Fibroblast of lung (primary cell): ENCODE measurements around the gene RREB1. TPM values are rescaled to one million over a fixed set of nuclear protein-coding genes. Genes with fewer than 3 reads are reported as not detected.

ENCODE experiments used
- DNase-seq, 2 donors: peaks; one replicate each; pipeline versions ENCODE4 v3.0.0 to v3.0.0-alpha.2; 2010; ENCODE audit warnings: low read depth in 2 of 2
- H2AFZ ChIP-seq: 2 replicates; pipeline ENCODE4 v1.5.1; 2012; ENCODE audit warnings: low read length, control low read depth, inconsistent platforms
- H3K27ac ChIP-seq: 2 replicates; pipeline ENCODE4 v1.5.1; 2011; ENCODE audit warnings: low read length, control low read depth; ENCODE audit not compliant: insufficient read depth
- H3K27me3 ChIP-seq: 2 replicates; pipeline ENCODE4 v1.5.1; 2011; ENCODE audit warnings: mild to moderate bottlenecking, low read length; ENCODE audit not compliant: control insufficient read depth, insufficient read depth
- H3K36me3 ChIP-seq: 2 replicates; pipeline ENCODE4 v1.5.1; 2011; ENCODE audit warnings: low read length; ENCODE audit not compliant: control insufficient read depth, insufficient read depth
- H3K4me1 ChIP-seq: 2 replicates; pipeline ENCODE4 v1.5.1; 2011; ENCODE audit warnings: low read length; ENCODE audit not compliant: control insufficient read depth, insufficient read depth; ENCODE audit errors: extremely low read depth
- H3K4me2 ChIP-seq: 2 replicates; pipeline ENCODE4 v1.5.1; 2011; ENCODE audit warnings: low read length, control low read depth; ENCODE audit not compliant: insufficient read depth; ENCODE audit errors: extremely low read depth
- H3K4me3 ChIP-seq, 4 experiments: fragments of 200-600 bp in 1 of 4; sonication (generic) in 1 of 4; replicated peaks in 1 of 4; 2 replicates each; pipeline ENCODE4 v1.5.1; 2011 to 2016; ENCODE audit warnings: low read length in 4 of 4, low read depth in 3 of 4, mild to moderate bottlenecking in 3 of 4, control low read depth in 2 of 4, inconsistent platforms in 1 of 4, mixed read lengths in 1 of 4; ENCODE audit not compliant: insufficient read depth in 1 of 4; ENCODE audit errors: control extremely low read depth in 1 of 4
- H3K79me2 ChIP-seq: 2 replicates; pipeline ENCODE4 v1.5.1; 2012; ENCODE audit warnings: mild to moderate bottlenecking, low read length, inconsistent platforms; ENCODE audit not compliant: control insufficient read depth, insufficient read depth
- H3K9ac ChIP-seq: 2 replicates; pipeline ENCODE4 v1.5.1; 2011; ENCODE audit warnings: mild to moderate bottlenecking, low read length, control low read depth; ENCODE audit not compliant: insufficient read depth
- H3K9me3 ChIP-seq: 2 replicates; pipeline ENCODE4 v1.5.1; 2012; ENCODE audit warnings: low read depth, low read length; ENCODE audit not compliant: control insufficient read depth, insufficient read depth
- H4K20me1 ChIP-seq: 2 replicates; pipeline ENCODE4 v1.5.1; 2011; ENCODE audit warnings: low read length; ENCODE audit not compliant: control insufficient read depth, insufficient read depth; ENCODE audit errors: extremely low read depth
- CTCF ChIP-seq, 2 donors: IDR thresholded peaks in 1 of 2; conservative IDR thresholded peaks in 1 of 2; 1 replicate in 1 of 2; 2 replicates in 1 of 2; pipeline ENCODE4 v1.5.1; 2011 to 2012; ENCODE audit warnings: low read length in 2 of 2, control low read depth in 1 of 2, inconsistent platforms in 1 of 2, low read depth in 1 of 2, mild to moderate bottlenecking in 1 of 2
- EZH2 ChIP-seq: IDR thresholded peaks from 2 replicates; pipeline ENCODE4 v1.5.1; 2012; ENCODE audit warnings: low read length, control low read depth, mild to moderate bottlenecking; ENCODE audit errors: missing control alignments
- polyA plus RNA-seq, 2 donors: library from polyadenylated mRNA; depleted of rRNA in 1 of 2; stranded (reverse) in 1 of 2; unstranded in 1 of 2; fragments of >200 nt; gene quantifications; 2 replicates each; pipeline ENCODE4 v1.2.1, GENCODE V29; 2011 to 2012; ENCODE audit warnings: missing spikeins in 1 of 2
- total RNA-seq: library from RNA; depleted of rRNA; stranded (reverse); fragments of >200 nt; gene quantifications from 2 replicates; pipeline ENCODE4 v1.2.1, GENCODE V29; 2014

RREB1 gene
- total and polyA plus RNA-seq, 2 donors (not counting 1 experiment from before 2014, with no cell fraction given), result 2.4 to 18.8 TPM

DNA sequence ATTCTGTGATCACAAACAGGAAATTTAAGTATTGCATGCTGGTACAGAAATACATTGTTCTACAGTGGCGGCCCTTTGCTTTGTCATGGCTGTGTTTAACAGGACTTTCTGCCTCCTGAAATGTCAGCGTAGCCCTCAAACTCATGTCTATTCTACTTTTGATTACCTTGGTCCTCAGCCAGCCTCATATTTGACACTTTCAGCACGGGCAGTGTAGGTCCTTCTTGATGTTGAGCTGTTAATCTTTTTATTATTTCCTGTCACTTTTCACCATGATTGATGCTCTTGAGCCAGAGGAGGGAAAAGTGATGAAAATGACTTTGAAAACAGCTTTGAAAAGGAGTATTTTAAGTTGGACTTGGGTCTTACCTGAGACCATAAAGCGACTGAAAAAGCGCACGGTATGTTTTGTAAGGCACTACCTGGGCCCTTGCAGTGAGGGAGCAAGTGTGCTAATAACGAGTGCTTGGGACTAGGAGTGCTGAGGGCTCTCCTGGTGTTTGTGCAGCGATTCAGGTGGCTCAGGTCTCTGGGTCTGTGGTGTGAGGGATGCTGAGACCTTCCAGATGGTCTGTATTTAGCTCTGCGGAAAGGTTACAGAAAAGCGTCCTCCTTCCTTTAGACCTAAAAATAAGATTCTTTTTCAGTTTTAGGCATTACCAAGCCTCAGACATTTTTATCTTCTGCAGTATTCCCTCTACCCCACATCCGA, 45.2 kb upstream of the RREB1 start:
- H4K20me1 ChIP-seq, result no peaks in the 10 kb centered on the region
- H3K27me3 ChIP-seq, result no peaks in the 10 kb centered on the region
- no peak overlapping the region for H3K27ac ChIP-seq
- no peak overlapping the region for H3K9ac ChIP-seq
- H3K36me3 ChIP-seq, result no peaks in the 10 kb centered on the region
- no peak overlapping the region for H3K4me3 ChIP-seq
- no peak overlapping the region for H2AFZ ChIP-seq
- H3K4me1 ChIP-seq, result peaks cover 2% of the 10 kb centered on the region
- TF ChIP-seq EZH2 (no peak), CTCF (conservative IDR thresholded peaks at IDR 0.05 in 1 of 2, IDR thresholded peaks at IDR 0.05 in 1 of 2; ENCODE audit: low read depth in 1 of 2, low read length in 2 of 2) (no peak)
- no peak overlapping the region for H3K4me2 ChIP-seq
- DNase-seq, result no peak
- H3K9me3 ChIP-seq, result no peaks in the 10 kb centered on the region
- no peaks in the 10 kb centered on the region for H3K79me2 ChIP-seq

GRCh38 chr6:7067305-7067704, 40.5 kb upstream of the RREB1 start:
- no peaks in the 10 kb centered on the region for H3K36me3 ChIP-seq
- no peak overlapping the region for H3K4me3 ChIP-seq
- no peak overlapping the region for H3K4me2 ChIP-seq
- H3K79me2 ChIP-seq, result no peaks in the 10 kb centered on the region
- H4K20me1 ChIP-seq, result no peaks in the 10 kb centered on the region
- no peak overlapping the region for H3K27ac ChIP-seq
- no peak for DNase-seq
- no peak for TF ChIP-seq EZH2
- no peak for TF ChIP-seq CTCF (conservative IDR thresholded peaks at IDR 0.05 in 1 of 2, IDR thresholded peaks at IDR 0.05 in 1 of 2; ENCODE audit: low read depth in 1 of 2, low read length in 2 of 2)
- H3K9me3 ChIP-seq, result no peaks in the 10 kb centered on the region
- H2AFZ ChIP-seq, result no peak overlapping the region
- H3K4me1 ChIP-seq, result no peaks in the 10 kb centered on the region
- H3K27me3 ChIP-seq, result no peaks in the 10 kb centered on the region
- no peak overlapping the region for H3K9ac ChIP-seq

DNA sequence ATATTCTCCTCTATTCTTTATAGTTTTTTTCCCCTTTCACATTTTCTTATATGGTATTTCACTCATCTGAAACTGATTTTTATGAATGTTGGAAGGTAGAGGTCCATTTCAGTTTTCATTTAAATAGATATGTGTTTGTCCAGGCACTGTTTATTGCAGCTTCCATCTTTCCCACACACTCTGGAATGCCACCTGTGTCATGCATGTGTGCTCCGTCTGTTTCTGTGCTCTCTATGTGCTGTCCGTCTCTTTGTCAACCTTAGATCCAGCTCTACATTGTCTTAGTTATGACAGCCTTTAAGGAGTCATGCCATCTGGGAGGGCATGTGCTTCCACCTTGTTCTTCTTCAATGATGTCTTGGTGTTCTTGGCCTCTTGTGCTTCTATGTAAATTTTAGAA, 36.4 kb upstream of the RREB1 start:
- Histone ChIP-seq H3K79me2 (no peaks in the 10 kb centered on the region), H3K4me1 (no peaks in the 10 kb centered on the region), H3K4me2 (no peak overlapping the region), H3K27me3 (no peaks in the 10 kb centered on the region), H4K20me1 (no peaks in the 10 kb centered on the region), H2AFZ (no peak overlapping the region), H3K9me3 (no peaks in the 10 kb centered on the region), H3K4me3 (no peak overlapping the region), H3K36me3 (no peaks in the 10 kb centered on the region), H3K27ac (no peak overlapping the region), H3K9ac (no peak overlapping the region)
- TF ChIP-seq CTCF (conservative IDR thresholded peaks at IDR 0.05 in 1 of 2, IDR thresholded peaks at IDR 0.05 in 1 of 2; ENCODE audit: low read depth in 1 of 2, low read length in 2 of 2) (no peak), EZH2 (no peak)
- DNase-seq, result no peak
